HepG2 (cell line): ENCODE results near the gene UTF1.

Source experiments
- CTCF ChIP-seq: sonication (generic); formaldehyde crosslinking; IDR thresholded peaks from 2 replicates; pipeline ENCODE4 v1.5.0; 2020; ENCODE audit warnings: mild to moderate bottlenecking, missing genetic modification reagents, moderate library complexity
- FOXK1 ChIP-seq: sonication (generic); formaldehyde crosslinking; IDR thresholded peaks from 2 replicates; pipeline ENCODE4 v1.4.0; 2020; ENCODE audit warnings: low read depth, missing genetic modification reagents, borderline replicate concordance
- GABPA ChIP-seq, 2 experiments: IDR thresholded peaks; 2 replicates each; pipeline ENCODE4 v1.6.1; 2011 to 2016; ENCODE audit warnings: low read depth in 2 of 2, low read length in 1 of 2, missing biosample characterization in 1 of 2, missing genetic modification characterization in 1 of 2
- NFKBIZ ChIP-seq: IDR thresholded peaks from 2 replicates; pipeline ENCODE4 v1.6.1; 2018; ENCODE audit warnings: missing genetic modification reagents, missing compliant biosample characterization
- PRPF4 ChIP-seq: fragments of 200-400 bp; formaldehyde crosslinking; IDR thresholded peaks from 2 replicates; pipeline ENCODE4 v1.6.1; 2016; ENCODE audit warnings: low read length, low read depth; ENCODE audit not compliant: poor library complexity, severe bottlenecking
- TBL1XR1 ChIP-seq: fragments of 150-350 bp; IDR thresholded peaks from 2 replicates; pipeline ENCODE4 v1.6.1; 2014; ENCODE audit warnings: borderline replicate concordance, low read length; ENCODE audit not compliant: partially characterized antibody
- ZNF780A ChIP-seq: sonication (generic); formaldehyde crosslinking; IDR thresholded peaks from 2 replicates; pipeline ENCODE4 v1.8.0; 2022; ENCODE audit warnings: mild to moderate bottlenecking, missing genetic modification reagents, moderate library complexity

GRCh38 chr10:133276435-133277201, 46.6 kb downstream of the UTF1 start, which contains the start of gene ADAM8:
- TF ChIP-seq NFKBIZ (CRISPR knock-in tag), result no peak
- no peak for TF ChIP-seq GABPA (IDR thresholded peaks at IDR 0.05; ENCODE audit: low read depth, low read length)
- no peak for TF ChIP-seq GABPA (CRISPR knock-in tag; IDR thresholded peaks at IDR 0.05; ENCODE audit: low read depth)
- TF ChIP-seq CTCF (CRISPR knock-in tag), result no peak
- no peak for TF ChIP-seq PRPF4
- no peak for TF ChIP-seq ZNF780A (CRISPR knock-in tag)
- no peak for TF ChIP-seq FOXK1 (CRISPR knock-in tag)
- TF ChIP-seq TBL1XR1, result no peak
